Sigmoid colon (tissue), 7 donors: ENCODE data around the gene TMTC1. TPM values are rescaled to one million over a fixed set of nuclear protein-coding genes. Genes with fewer than 3 reads are reported as not detected.

Experiments used
- DNase-seq: peaks from one replicate; pipeline ENCODE4 v3.0.0-alpha.2; 2019
- H3K27ac ChIP-seq, 4 donors: fragments of 200-600 bp; sonication (generic); one replicate each; pipeline ENCODE4 v1.5.1; 2016 to 2019; ENCODE audit warnings: mild to moderate bottlenecking in 1 of 4
- H3K27me3 ChIP-seq, 3 donors: fragments of 200-600 bp; sonication (generic); one replicate each; pipeline ENCODE4 v1.5.1; 2019; ENCODE audit warnings: mild to moderate bottlenecking in 1 of 3
- H3K36me3 ChIP-seq, 4 donors: fragments of 200-600 bp; sonication (generic); one replicate each; pipeline ENCODE4 v1.5.1; 2016 to 2019
- H3K4me1 ChIP-seq, 4 donors: fragments of 200-600 bp; sonication (generic); one replicate each; pipeline ENCODE4 v1.5.1; 2017 to 2019
- H3K4me3 ChIP-seq, 4 donors: fragments of 200-600 bp; sonication (generic); one replicate each; pipeline ENCODE4 v1.5.1; 2017 to 2019; ENCODE audit warnings: mild to moderate bottlenecking in 2 of 4, moderate library complexity in 1 of 4
- H3K9me3 ChIP-seq, 4 donors: fragments of 200-600 bp in 3 of 4; sonication (generic) in 3 of 4; one replicate each; pipeline versions ENCODE4 v1.5.1 to v1.6.1; 2013 to 2019
- EP300 ChIP-seq, 4 donors: sonication (generic); formaldehyde crosslinking; IDR thresholded peaks; one replicate each; pipeline ENCODE4 v1.6.1; 2017; ENCODE audit warnings: antibody characterized with exemption in 4 of 4
- POLR2A ChIP-seq, 2 donors: fragments of 450-650 bp; IDR thresholded peaks; one replicate each; pipeline ENCODE4 v1.6.1; 2016; ENCODE audit warnings: antibody characterized with exemption in 2 of 2, mild to moderate bottlenecking in 2 of 2, moderate library complexity in 2 of 2
- POLR2AphosphoS5 ChIP-seq, 4 donors: sonication (generic); formaldehyde crosslinking; IDR thresholded peaks; one replicate each; pipeline ENCODE4 v1.6.1; 2017; ENCODE audit warnings: antibody characterized with exemption in 4 of 4
- WGBS, 2 donors: extraction: QIAGEN DNeasy Blood & Tissue Kit; methylation state at CpG; one replicate each; pipeline ENCODE4 v1.1.7; 2013; 5-methylcytosine and 5-hydroxymethylcytosine counted together
- intact Hi-C: fragments of 100-400 bp; cut with DNase I; formaldehyde crosslinking; loops from one replicate; pipeline ENCODE4 v1.15.1; 2023
- polyA plus RNA-seq, 3 donors: library from polyadenylated mRNA; stranded (reverse); fragments of 200-250 nt; gene quantifications; one replicate each; pipeline ENCODE4 v1.2.3, GENCODE V29; 2013
- total RNA-seq, 4 donors: library from RNA; depleted of rRNA; stranded (reverse); fragments of >200 nt; gene quantifications; one replicate each; pipeline ENCODE4 v1.1.0, GENCODE V29; 2016
- TF ChIP-seq, protein P1 (sequence below), 4 experiments: fragments of 450-650 bp in 3 of 4; fragments of 200-600 bp in 1 of 4; IDR thresholded peaks; one replicate each; pipeline ENCODE4 v1.5.1; 2016 to 2019; ENCODE audit warnings: antibody characterized with exemption in 4 of 4, mild to moderate bottlenecking in 3 of 4, moderate library complexity in 2 of 4
- donor health status: healthy with polysubstance abuse.
- donor health status: Bipolar disorder and iron deficiency.
- donor health status: healthy.

TMTC1 gene
- total and polyA plus RNA-seq, 7 donors: 0.46 to 77.5 (median 61.5) TPM

- WGBS, 2 donors: 0 to 3% methylated on average over 1 of the region's 1 CpG
- H3K4me3 ChIP-seq: no peak overlapping the region
- no peaks in the 10 kb centered on the region for H3K36me3 ChIP-seq
- DNase-seq: no peak
- intact Hi-C loops: no loop called here
- H3K27me3 ChIP-seq: no peaks in the 10 kb centered on the region
- peaks cover 0 to 22% (median 10%) of the 10 kb centered on the region in 4 donors for H3K4me1 ChIP-seq
- H3K27ac ChIP-seq: no peak overlapping the region
- TF ChIP-seq, protein P1, sequence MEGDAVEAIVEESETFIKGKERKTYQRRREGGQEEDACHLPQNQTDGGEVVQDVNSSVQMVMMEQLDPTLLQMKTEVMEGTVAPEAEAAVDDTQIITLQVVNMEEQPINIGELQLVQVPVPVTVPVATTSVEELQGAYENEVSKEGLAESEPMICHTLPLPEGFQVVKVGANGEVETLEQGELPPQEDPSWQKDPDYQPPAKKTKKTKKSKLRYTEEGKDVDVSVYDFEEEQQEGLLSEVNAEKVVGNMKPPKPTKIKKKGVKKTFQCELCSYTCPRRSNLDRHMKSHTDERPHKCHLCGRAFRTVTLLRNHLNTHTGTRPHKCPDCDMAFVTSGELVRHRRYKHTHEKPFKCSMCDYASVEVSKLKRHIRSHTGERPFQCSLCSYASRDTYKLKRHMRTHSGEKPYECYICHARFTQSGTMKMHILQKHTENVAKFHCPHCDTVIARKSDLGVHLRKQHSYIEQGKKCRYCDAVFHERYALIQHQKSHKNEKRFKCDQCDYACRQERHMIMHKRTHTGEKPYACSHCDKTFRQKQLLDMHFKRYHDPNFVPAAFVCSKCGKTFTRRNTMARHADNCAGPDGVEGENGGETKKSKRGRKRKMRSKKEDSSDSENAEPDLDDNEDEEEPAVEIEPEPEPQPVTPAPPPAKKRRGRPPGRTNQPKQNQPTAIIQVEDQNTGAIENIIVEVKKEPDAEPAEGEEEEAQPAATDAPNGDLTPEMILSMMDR (IDR thresholded peaks at IDR 0.05): no peak
- H3K9me3 ChIP-seq: no peaks in the 10 kb centered on the region
Observed at GRCh38 chr12:29744365-29744764, 39.4 kb downstream of the TMTC1 start.

DNA sequence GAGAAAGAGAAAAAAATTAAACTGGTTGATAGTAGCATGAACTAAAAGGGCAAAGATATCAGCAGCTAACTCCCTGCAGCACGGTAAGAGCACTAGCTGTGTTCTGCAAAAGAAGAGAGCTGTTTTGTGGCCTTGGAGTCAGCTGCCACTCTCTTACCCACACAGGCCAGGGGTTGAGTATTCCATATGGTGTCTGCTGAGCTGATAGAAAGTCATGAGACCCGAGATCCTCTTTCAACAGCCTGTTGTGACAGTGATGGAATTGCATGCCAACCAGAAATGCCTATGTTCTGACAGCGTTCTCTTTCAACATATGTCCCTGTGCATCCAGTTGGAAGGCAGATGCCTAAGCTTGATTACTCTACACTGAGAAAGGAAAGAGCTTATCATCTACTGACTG is 39.9 kb downstream of the TMTC1 start:
- Histone ChIP-seq H3K36me3 (no peaks in the 10 kb centered on the region), H3K9me3 (no peaks in the 10 kb centered on the region), H3K27ac (peak overlapping the region in 2 of 4 donors; percentile 11 to 32), H3K27me3 (no peaks in the 10 kb centered on the region), H3K4me1 (peaks cover 0 to 25% (median 14%) of the 10 kb centered on the region in 4 donors), H3K4me3 (no peak overlapping the region)
- intact Hi-C loops: no loop called here
- 52 to 69% methylated on average over 3 of the region's 3 CpGs for WGBS, 2 donors
- TF ChIP-seq POLR2A (IDR thresholded peaks at IDR 0.05): no peak
- no peak for TF ChIP-seq EP300 (IDR thresholded peaks at IDR 0.05)
- no peak for TF ChIP-seq POLR2AphosphoS5 (IDR thresholded peaks at IDR 0.05)
- TF ChIP-seq, protein P1 (IDR thresholded peaks at IDR 0.05): no peak
- DNase-seq: no peak

DNA sequence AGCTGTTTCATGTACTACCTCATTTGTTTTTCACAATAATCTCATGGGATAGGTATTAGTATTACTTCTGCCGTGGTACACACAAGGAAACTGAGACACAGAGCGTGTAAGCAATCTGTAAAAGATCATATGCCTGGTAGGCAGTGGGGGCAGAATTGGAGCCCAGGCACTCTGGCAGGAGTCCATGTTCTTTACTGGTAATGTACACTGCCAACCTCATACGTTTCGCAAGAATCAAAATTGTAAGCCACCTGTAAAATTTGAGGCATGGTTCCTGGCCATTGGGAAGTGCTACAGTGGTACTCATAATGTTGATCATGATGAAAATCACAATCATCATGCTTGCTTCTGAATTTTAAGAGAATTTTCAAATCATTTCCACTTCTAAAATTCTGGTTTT is 40.7 kb downstream of the TMTC1 start:
- Histone ChIP-seq H3K4me1 (peaks cover 0 to 31% (median 15%) of the 10 kb centered on the region in 4 donors), H3K4me3 (no peak overlapping the region), H3K27me3 (no peaks in the 10 kb centered on the region), H3K27ac (peak overlapping the region in 1 of 4 donors; percentile 32), H3K36me3 (no peaks in the 10 kb centered on the region), H3K9me3 (no peaks in the 10 kb centered on the region)
- intact Hi-C loops: no loop called here
- no peak for DNase-seq
- TF ChIP-seq POLR2A (IDR thresholded peaks at IDR 0.05) (no peak), EP300 (IDR thresholded peaks at IDR 0.05) (no peak), POLR2AphosphoS5 (IDR thresholded peaks at IDR 0.05) (no peak)
- TF ChIP-seq, protein P1 (IDR thresholded peaks at IDR 0.05): no peak
- 79 to 90% methylated on average over 4 of the region's 4 CpGs for WGBS, 2 donors

- H3K27ac ChIP-seq: peak overlapping the region in 2 of 4 donors; percentile 32 to 70
- no peak overlapping the region for H3K4me3 ChIP-seq
- H3K4me1 ChIP-seq: peaks cover 0 to 34% (median 17%) of the 10 kb centered on the region in 4 donors
- no peak for DNase-seq
- WGBS, 2 donors: 82 to 92% methylated on average over 1 of the region's 1 CpG
- TF ChIP-seq POLR2AphosphoS5 (IDR thresholded peaks at IDR 0.05) (no peak), EP300 (IDR thresholded peaks at IDR 0.05) (no peak), POLR2A (IDR thresholded peaks at IDR 0.05) (no peak)
- TF ChIP-seq, protein P1 (IDR thresholded peaks at IDR 0.05): no peak
- no peaks in the 10 kb centered on the region for H3K27me3 ChIP-seq
- intact Hi-C loops: no loop called here
- H3K9me3 ChIP-seq: no peaks in the 10 kb centered on the region
- H3K36me3 ChIP-seq: no peaks in the 10 kb centered on the region
Observed at GRCh38 chr12:29742646-29743045, 41.1 kb downstream of the TMTC1 start.
